ENCODE results near the gene FBXL4.

Gene FBXL4

GRCh38 chr6:98824902-98825599, 122.7 kb downstream of the FBXL4 start:
- H3K79me2 ChIP-seq (ENCODE audit: control insufficient read depth, low read length), result no peaks in the 10 kb centered on the region
- H4K20me1 ChIP-seq (ENCODE audit: control insufficient read depth, insufficient read depth, low read depth, low read length), result no peaks in the 10 kb centered on the region
- no peaks in the 10 kb centered on the region for H3K4me1 ChIP-seq (ENCODE audit: control insufficient read depth, low read length)
- no peaks in the 10 kb centered on the region for H3F3A ChIP-seq (ENCODE audit: control insufficient read depth, insufficient read depth)
- TF ChIP-seq CTCF (IDR thresholded peaks at IDR 0.05; ENCODE audit: low read depth, low read length, poor library complexity, severe bottlenecking), result no peak
- no peak for TF ChIP-seq EZH2phosphoT487 (IDR thresholded peaks at IDR 0.05; ENCODE audit: borderline replicate concordance, low read length)
- no peak overlapping the region for H3K4me2 ChIP-seq (ENCODE audit: low read length)
- no peak overlapping the region for H3K27ac ChIP-seq (ENCODE audit: low read depth, low read length)
- 0 out of 2 replicates have a peak, but pooled peaks cover 2% of the 10 kb centered on the region for H3K27me3 ChIP-seq (ENCODE audit: control insufficient read depth, low read length)
- H3K36me3 ChIP-seq (ENCODE audit: control insufficient read depth, low read length), result no peaks in the 10 kb centered on the region
- H3K4me3 ChIP-seq (ENCODE audit: low read length), result no peak overlapping the region
- no peaks in the 10 kb centered on the region for H3K9me2 ChIP-seq (replicated peaks; ENCODE audit: control insufficient read depth, low read length)
- no peaks in the 10 kb centered on the region for H3K9me3 ChIP-seq (ENCODE audit: control insufficient read depth, insufficient read depth, low read length)

- no peak overlapping the region for H3K4me2 ChIP-seq (ENCODE audit: low read length)
- no peak overlapping the region for H3K27ac ChIP-seq (ENCODE audit: low read depth, low read length)
- no peaks in the 10 kb centered on the region for H3K36me3 ChIP-seq (ENCODE audit: control insufficient read depth, low read length)
- no peaks in the 10 kb centered on the region for H3K4me1 ChIP-seq (ENCODE audit: control insufficient read depth, low read length)
- H3K9me2 ChIP-seq (replicated peaks; ENCODE audit: control insufficient read depth, low read length), result no peaks in the 10 kb centered on the region
- H3K9me3 ChIP-seq (ENCODE audit: control insufficient read depth, insufficient read depth, low read length), result no peaks in the 10 kb centered on the region
- H3K27me3 ChIP-seq (ENCODE audit: control insufficient read depth, low read length), result 0 out of 2 replicates have a peak, but pooled peaks cover 2% of the 10 kb centered on the region
- TF ChIP-seq EZH2phosphoT487 (IDR thresholded peaks at IDR 0.05; ENCODE audit: borderline replicate concordance, low read length) (no peak), CTCF (IDR thresholded peaks at IDR 0.05; ENCODE audit: low read depth, low read length, poor library complexity, severe bottlenecking) (no peak)
- no peak overlapping the region for H3K4me3 ChIP-seq (ENCODE audit: low read length)
- no peaks in the 10 kb centered on the region for H3F3A ChIP-seq (ENCODE audit: control insufficient read depth, insufficient read depth)
- H4K20me1 ChIP-seq (ENCODE audit: control insufficient read depth, insufficient read depth, low read depth, low read length), result no peaks in the 10 kb centered on the region
- H3K79me2 ChIP-seq (ENCODE audit: control insufficient read depth, low read length), result no peaks in the 10 kb centered on the region
These were observed 123.4 kb downstream of the FBXL4 start for GRCh38 chr6:98824162-98824901.

- Histone ChIP-seq H3K79me2 (ENCODE audit: control insufficient read depth, low read length) (no peaks in the 10 kb centered on the region), H4K20me1 (ENCODE audit: control insufficient read depth, insufficient read depth, low read depth, low read length) (no peaks in the 10 kb centered on the region), H3K4me3 (ENCODE audit: low read length) (no peak overlapping the region), H3F3A (ENCODE audit: control insufficient read depth, insufficient read depth) (no peaks in the 10 kb centered on the region), H3K9me3 (ENCODE audit: control insufficient read depth, insufficient read depth, low read length) (no peaks in the 10 kb centered on the region), H3K36me3 (ENCODE audit: control insufficient read depth, low read length) (no peaks in the 10 kb centered on the region), H3K27me3 (ENCODE audit: control insufficient read depth, low read length) (0 out of 2 replicates have a peak, but pooled peaks cover 2% of the 10 kb centered on the region), H3K4me1 (ENCODE audit: control insufficient read depth, low read length) (no peaks in the 10 kb centered on the region), H3K4me2 (ENCODE audit: low read length) (no peak overlapping the region), H3K27ac (ENCODE audit: low read depth, low read length) (no peak overlapping the region), H3K9me2 (replicated peaks; ENCODE audit: control insufficient read depth, low read length) (no peaks in the 10 kb centered on the region)
- TF ChIP-seq CTCF (IDR thresholded peaks at IDR 0.05; ENCODE audit: low read depth, low read length, poor library complexity, severe bottlenecking) (no peak), EZH2phosphoT487 (IDR thresholded peaks at IDR 0.05; ENCODE audit: borderline replicate concordance, low read length) (no peak)
These were observed 124.2 kb downstream of the FBXL4 start for GRCh38 chr6:98823428-98824161.
